ENCODE measurements around the gene IL16.
"Not testable (repeated sequence)": the region's sequence is repeated elsewhere in the genome, so short reads cannot be mapped to it uniquely, and the experiment has no call there.

IL16 gene

GRCh38 chr15:81196576-81197254, at the start of gene IL16:
TSS of gene IL16 (plus strand) at chr15:81196879. CDS start at chr15:81225400, 28,521 bp downstream.
- Mint-ChIP-seq H3K27me3 (peaks cover 7% of the 10 kb centered on the region), H3K4me1 (ENCODE audit: low read depth) (peaks cover 5% of the 10 kb centered on the region), H3K9me3 (no peaks in the 10 kb centered on the region), H3K27ac (no peak within 1 kb of the TSS), H3K36me3 (ENCODE audit: low read depth) (no peaks in the 10 kb centered on the region), H3K4me3 (no peak within 1 kb of the TSS)
- intact Hi-C loops (cut with micrococcal nuclease) = no loop called here

- no peak overlapping the region for H3K4me3 Mint-ChIP-seq
- intact Hi-C loops (cut with micrococcal nuclease) = no loop called here
- no peak overlapping the region for H3K27ac Mint-ChIP-seq
- H3K9me3 Mint-ChIP-seq = no peaks in the 10 kb centered on the region
- H3K36me3 Mint-ChIP-seq (ENCODE audit: low read depth) = no peaks in the 10 kb centered on the region
- H3K4me1 Mint-ChIP-seq (ENCODE audit: low read depth) = no peaks in the 10 kb centered on the region
- H3K27me3 Mint-ChIP-seq = peaks cover 9% of the 10 kb centered on the region
These were observed 45.3 kb upstream of the IL16 start for GRCh38 chr15:81151389-81151788.

- intact Hi-C loops (cut with micrococcal nuclease) = no loop called here
- H3K27ac Mint-ChIP-seq = no peak overlapping the region
These were observed 44.3 kb upstream of the IL16 start for GRCh38 chr15:81152339-81152738.

GRCh38 chr15:81152799-81153198, 43.9 kb upstream of the IL16 start:
- H3K4me3 Mint-ChIP-seq = no peak overlapping the region
- H3K9me3 Mint-ChIP-seq = no peaks in the 10 kb centered on the region
- H3K27ac Mint-ChIP-seq = no peak overlapping the region
- H3K27me3 Mint-ChIP-seq = peaks cover 6% of the 10 kb centered on the region
- intact Hi-C loops (cut with micrococcal nuclease) = no loop called here
- H3K4me1 Mint-ChIP-seq (ENCODE audit: low read depth) = no peaks in the 10 kb centered on the region
- H3K36me3 Mint-ChIP-seq (ENCODE audit: low read depth) = no peaks in the 10 kb centered on the region

More at GRCh38 chr15:81152339-81152738, 44.3 kb upstream of the IL16 start:
- no peaks in the 10 kb centered on the region for H3K36me3 Mint-ChIP-seq (ENCODE audit: low read depth)
- H3K4me3 Mint-ChIP-seq = no peak overlapping the region
- H3K4me1 Mint-ChIP-seq (ENCODE audit: low read depth) = no peaks in the 10 kb centered on the region
- H3K9me3 Mint-ChIP-seq = no peaks in the 10 kb centered on the region
- H3K27me3 Mint-ChIP-seq = peaks cover 6% of the 10 kb centered on the region

- intact Hi-C loops (cut with micrococcal nuclease) = loop anchor here (1.0 to 2.0 kb wide), 3 partner anchors 49 to 111 kb away; no protein-coding TSS in a partner anchor
- Mint-ChIP-seq H3K27ac (no peak overlapping the region), H3K4me3 (no peak overlapping the region), H3K27me3 (peaks cover 6% of the 10 kb centered on the region), H3K4me1 (ENCODE audit: low read depth) (no peaks in the 10 kb centered on the region), H3K9me3 (no peaks in the 10 kb centered on the region), H3K36me3 (ENCODE audit: low read depth) (no peaks in the 10 kb centered on the region)
These were observed 41.1 kb upstream of the IL16 start for GRCh38 chr15:81155375-81156218.

GRCh38 chr15:81156324-81156723, 40.4 kb upstream of the IL16 start:
- no peak overlapping the region for H3K27ac Mint-ChIP-seq
- no peaks in the 10 kb centered on the region for H3K9me3 Mint-ChIP-seq
- H3K27me3 Mint-ChIP-seq = peaks cover 9% of the 10 kb centered on the region
- intact Hi-C loops (cut with micrococcal nuclease) = loop anchor here (2.0 kb wide), 1 partner anchor 100 kb away; no protein-coding TSS in a partner anchor
- peaks cover 6% of the 10 kb centered on the region for H3K4me1 Mint-ChIP-seq (ENCODE audit: low read depth)
- H3K4me3 Mint-ChIP-seq = no peak overlapping the region
- no peaks in the 10 kb centered on the region for H3K36me3 Mint-ChIP-seq (ENCODE audit: low read depth)

- H3K4me1 Mint-ChIP-seq (ENCODE audit: low read depth) = peaks cover 11% of the 10 kb centered on the region
- H3K27ac Mint-ChIP-seq = no peak overlapping the region
- no peaks in the 10 kb centered on the region for H3K36me3 Mint-ChIP-seq (ENCODE audit: low read depth)
- no peak overlapping the region for H3K4me3 Mint-ChIP-seq
- intact Hi-C loops (cut with micrococcal nuclease) = loop anchor here (2.0 kb wide), 1 partner anchor 99 kb away; no protein-coding TSS in a partner anchor
- H3K27me3 Mint-ChIP-seq = peaks cover 16% of the 10 kb centered on the region
- H3K9me3 Mint-ChIP-seq = no peaks in the 10 kb centered on the region
These were observed 39.3 kb upstream of the IL16 start for GRCh38 chr15:81157195-81157938.

- no peaks in the 10 kb centered on the region for H3K36me3 Mint-ChIP-seq (ENCODE audit: low read depth)
- peaks cover 18% of the 10 kb centered on the region for H3K27me3 Mint-ChIP-seq
- H3K27ac Mint-ChIP-seq = no peak overlapping the region
- H3K4me3 Mint-ChIP-seq = no peak overlapping the region
- peaks cover 11% of the 10 kb centered on the region for H3K4me1 Mint-ChIP-seq (ENCODE audit: low read depth)
- intact Hi-C loops (cut with micrococcal nuclease) = loop anchor here (2.0 kb wide), 1 partner anchor 99 kb away; no protein-coding TSS in a partner anchor
- no peaks in the 10 kb centered on the region for H3K9me3 Mint-ChIP-seq
These were observed 38.8 kb upstream of the IL16 start for GRCh38 chr15:81157939-81158223.

GRCh38 chr15:81158561-81158960, 38.1 kb upstream of the IL16 start:
- Mint-ChIP-seq H3K4me1 (ENCODE audit: low read depth) (peaks cover 11% of the 10 kb centered on the region), H3K27me3 (peaks cover 18% of the 10 kb centered on the region)
- intact Hi-C loops (cut with micrococcal nuclease); H3K36me3 Mint-ChIP-seq (ENCODE audit: low read depth); H3K4me3 Mint-ChIP-seq; H3K27ac Mint-ChIP-seq; H3K9me3 Mint-ChIP-seq: not testable (repeated sequence)

GRCh38 chr15:81160312-81161159, 36.1 kb upstream of the IL16 start:
- Mint-ChIP-seq H3K4me1 (ENCODE audit: low read depth) (peaks cover 27% of the 10 kb centered on the region), H3K27me3 (peaks cover 23% of the 10 kb centered on the region), H3K36me3 (ENCODE audit: low read depth) (no peaks in the 10 kb centered on the region), H3K4me3 (no peak overlapping the region), H3K27ac (peak overlapping the region; percentile 47), H3K9me3 (no peaks in the 10 kb centered on the region)
- intact Hi-C loops (cut with micrococcal nuclease) = no loop called here

GRCh38 chr15:81161160-81161673, 35.5 kb upstream of the IL16 start:
- peaks cover 27% of the 10 kb centered on the region for H3K4me1 Mint-ChIP-seq (ENCODE audit: low read depth)
- H3K9me3 Mint-ChIP-seq = no peaks in the 10 kb centered on the region
- intact Hi-C loops (cut with micrococcal nuclease) = no loop called here
- H3K4me3 Mint-ChIP-seq = no peak overlapping the region
- H3K27ac Mint-ChIP-seq = peak overlapping the region; percentile 47
- peaks cover 23% of the 10 kb centered on the region for H3K27me3 Mint-ChIP-seq
- no peaks in the 10 kb centered on the region for H3K36me3 Mint-ChIP-seq (ENCODE audit: low read depth)

GRCh38 chr15:81161851-81162250, 34.8 kb upstream of the IL16 start:
- Mint-ChIP-seq H3K27ac (peak overlapping the region; percentile 47), H3K4me1 (ENCODE audit: low read depth) (peaks cover 31% of the 10 kb centered on the region), H3K36me3 (ENCODE audit: low read depth) (no peaks in the 10 kb centered on the region), H3K9me3 (no peaks in the 10 kb centered on the region), H3K27me3 (peaks cover 23% of the 10 kb centered on the region), H3K4me3 (no peak overlapping the region)
- intact Hi-C loops (cut with micrococcal nuclease) = no loop called here

All from dendritic cell treated with granulocyte-macrophage colony-stimulating factor and Interleukin-4, amounts not matched to agents 40 ng/mL and 50 ng/mL, for 4 days (primary cell).